HG02642 (cell line): ENCODE results near the gene ADARB2.
"Not testable (repeated sequence)": the region's sequence is repeated elsewhere in the genome, so short reads cannot be mapped to it uniquely, and the experiment has no call there.

ENCODE experiments used
- ATAC-seq: cut with Tn5 transposase; IDR thresholded peaks from one replicate; pipeline ENCODE4 v1.9.1; 2021; ENCODE audit warnings: mild to moderate bottlenecking; ENCODE audit not compliant: unreplicated experiment, poor library complexity

ADARB2 gene

GRCh38 chr10:1347525-1347924 lies 389.8 kb downstream of the ADARB2 start:
- no peak for ATAC-seq

- no peak for ATAC-seq
These were observed 391.1 kb downstream of the ADARB2 start for GRCh38 chr10:1346201-1346600.

- no peak for ATAC-seq
These were observed 392.0 kb downstream of the ADARB2 start for GRCh38 chr10:1345368-1345767.

GRCh38 chr10:1344846-1345245 lies 392.5 kb downstream of the ADARB2 start:
- no peak for ATAC-seq

GRCh38 chr10:1344408-1344807 lies 392.9 kb downstream of the ADARB2 start:
- ATAC-seq: no peak

GRCh38 chr10:1343176-1343575 lies 394.1 kb downstream of the ADARB2 start:
- no peak for ATAC-seq

- ATAC-seq: not testable (repeated sequence)
These were observed 396.3 kb downstream of the ADARB2 start for GRCh38 chr10:1341052-1341451.

- no peak for ATAC-seq
These were observed 397.9 kb downstream of the ADARB2 start for GRCh38 chr10:1339396-1339795.

GRCh38 chr10:1335642-1336041 lies 401.7 kb downstream of the ADARB2 start:
- ATAC-seq: no peak

- ATAC-seq: no peak
These were observed 403.3 kb downstream of the ADARB2 start for GRCh38 chr10:1333981-1334380.

GRCh38 chr10:1331560-1331959 lies 405.8 kb downstream of the ADARB2 start:
- no peak for ATAC-seq

GRCh38 chr10:1329622-1330021 lies 407.7 kb downstream of the ADARB2 start:
- no peak for ATAC-seq

GRCh38 chr10:1328981-1329614 lies 408.2 kb downstream of the ADARB2 start:
- ATAC-seq: no peak

- ATAC-seq: no peak
These were observed 409.0 kb downstream of the ADARB2 start for GRCh38 chr10:1328161-1328823.

GRCh38 chr10:1327759-1328158 lies 409.6 kb downstream of the ADARB2 start:
- ATAC-seq: no peak

- ATAC-seq: not testable (repeated sequence)
These were observed 410.8 kb downstream of the ADARB2 start for GRCh38 chr10:1326514-1326913.

GRCh38 chr10:1324903-1325302 lies 412.4 kb downstream of the ADARB2 start:
- ATAC-seq: no peak

- ATAC-seq: no peak
These were observed 413.4 kb downstream of the ADARB2 start for GRCh38 chr10:1323951-1324350.

GRCh38 chr10:1320739-1321320 lies 416.5 kb downstream of the ADARB2 start:
- ATAC-seq: no peak

GRCh38 chr10:1316809-1317143 lies 420.5 kb downstream of the ADARB2 start:
- no peak for ATAC-seq

- ATAC-seq: no peak
These were observed 421.1 kb downstream of the ADARB2 start for GRCh38 chr10:1316121-1316808.
